GM12891 (cell line): Measurements from ENCODE around the gene ZBTB16.

Source experiments
- POLR2A ChIP-seq: IDR thresholded peaks from 2 replicates; pipeline ENCODE4 v1.6.1; 2011; ENCODE audit warnings: low read depth, low read length, control low read depth
- POLR2AphosphoS5 ChIP-seq: IDR thresholded peaks from 2 replicates; pipeline ENCODE4 v1.6.1; 2011; ENCODE audit warnings: low read depth, low read length, control low read depth
- SPI1 ChIP-seq: IDR thresholded peaks from 2 replicates; pipeline ENCODE4 v1.6.1; 2011; ENCODE audit warnings: low read depth, low read length, control low read depth
- TAF1 ChIP-seq: IDR thresholded peaks from 2 replicates; pipeline ENCODE4 v1.6.1; 2011; ENCODE audit warnings: low read depth, low read length, control low read depth

DNA sequence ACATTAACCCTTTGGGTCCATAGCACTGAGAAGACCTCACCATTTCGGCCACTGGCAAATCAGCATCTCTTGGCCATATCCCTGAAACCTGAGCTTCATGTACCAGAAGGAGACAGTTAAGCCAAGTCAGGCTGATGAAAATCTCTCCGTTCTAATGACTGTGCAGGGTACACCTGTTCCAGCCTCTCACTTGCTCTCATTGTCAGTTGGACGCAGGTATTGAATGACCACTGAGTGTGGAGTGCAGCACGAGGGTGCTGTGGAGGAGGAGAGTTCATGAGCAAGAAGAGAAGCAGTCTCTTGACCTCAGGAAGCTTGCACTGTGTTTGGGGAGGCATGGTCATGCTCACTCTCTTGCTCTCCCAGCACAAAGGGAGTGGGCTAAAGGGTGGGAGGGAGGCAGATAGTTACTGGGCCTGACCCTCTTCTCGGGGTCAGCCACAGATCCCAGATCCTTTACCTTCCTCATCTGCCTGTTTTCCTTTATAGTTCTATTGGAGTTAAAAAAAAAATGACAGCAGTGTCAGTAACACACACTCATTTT is 65.2 kb downstream of the ZBTB16 start:
- TF ChIP-seq POLR2AphosphoS5 (no peak), TAF1 (no peak), POLR2A (no peak), SPI1 (no peak)
